Esophagus muscularis mucosa (tissue), 4 donors: ENCODE data around the gene PIGR.

Source experiments
- EP300 ChIP-seq: sonication (generic); formaldehyde crosslinking; IDR thresholded peaks from one replicate; pipeline ENCODE4 v1.6.1; 2017; ENCODE audit warnings: antibody characterized with exemption
- POLR2A ChIP-seq: fragments of 450-650 bp; IDR thresholded peaks from one replicate; pipeline ENCODE4 v1.6.1; 2017; ENCODE audit warnings: antibody characterized with exemption, moderate library complexity, mild to moderate bottlenecking, low read depth
- POLR2AphosphoS5 ChIP-seq, 2 donors: sonication (generic); formaldehyde crosslinking; IDR thresholded peaks; one replicate each; pipeline ENCODE4 v1.6.1; 2017; ENCODE audit warnings: antibody characterized with exemption in 2 of 2
- TF ChIP-seq, protein P1 (sequence below), 3 experiments: fragments of 200-600 bp in 2 of 3; fragments of 450-650 bp in 1 of 3; sonication (generic) in 2 of 3; IDR thresholded peaks; one replicate each; pipeline ENCODE4 v1.5.1; 2017 to 2019; ENCODE audit warnings: antibody characterized with exemption in 3 of 3, mild to moderate bottlenecking in 2 of 3, moderate library complexity in 1 of 3

DNA sequence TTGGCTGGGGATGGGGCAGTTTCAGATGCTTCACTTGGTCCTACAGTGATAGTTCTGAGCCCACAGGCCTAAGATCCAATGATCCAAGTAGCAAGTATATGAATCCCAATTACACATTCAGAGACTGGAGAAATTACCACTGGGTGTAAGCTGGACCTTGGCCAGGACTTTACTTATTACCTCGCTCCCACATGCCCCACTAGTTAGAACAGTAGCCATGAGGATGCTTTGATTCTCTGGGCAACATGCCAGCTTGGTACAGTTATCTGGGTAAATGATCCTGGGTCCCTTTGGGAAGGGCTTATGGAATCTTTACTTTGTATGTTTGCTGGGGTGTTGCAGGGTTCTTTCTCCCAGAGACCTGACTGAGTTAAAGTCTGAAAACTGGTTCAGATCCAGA is 29.0 kb upstream of the PIGR start:
- TF ChIP-seq, protein P1, sequence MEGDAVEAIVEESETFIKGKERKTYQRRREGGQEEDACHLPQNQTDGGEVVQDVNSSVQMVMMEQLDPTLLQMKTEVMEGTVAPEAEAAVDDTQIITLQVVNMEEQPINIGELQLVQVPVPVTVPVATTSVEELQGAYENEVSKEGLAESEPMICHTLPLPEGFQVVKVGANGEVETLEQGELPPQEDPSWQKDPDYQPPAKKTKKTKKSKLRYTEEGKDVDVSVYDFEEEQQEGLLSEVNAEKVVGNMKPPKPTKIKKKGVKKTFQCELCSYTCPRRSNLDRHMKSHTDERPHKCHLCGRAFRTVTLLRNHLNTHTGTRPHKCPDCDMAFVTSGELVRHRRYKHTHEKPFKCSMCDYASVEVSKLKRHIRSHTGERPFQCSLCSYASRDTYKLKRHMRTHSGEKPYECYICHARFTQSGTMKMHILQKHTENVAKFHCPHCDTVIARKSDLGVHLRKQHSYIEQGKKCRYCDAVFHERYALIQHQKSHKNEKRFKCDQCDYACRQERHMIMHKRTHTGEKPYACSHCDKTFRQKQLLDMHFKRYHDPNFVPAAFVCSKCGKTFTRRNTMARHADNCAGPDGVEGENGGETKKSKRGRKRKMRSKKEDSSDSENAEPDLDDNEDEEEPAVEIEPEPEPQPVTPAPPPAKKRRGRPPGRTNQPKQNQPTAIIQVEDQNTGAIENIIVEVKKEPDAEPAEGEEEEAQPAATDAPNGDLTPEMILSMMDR (IDR thresholded peaks at IDR 0.05): no peak
- TF ChIP-seq EP300: no peak
- TF ChIP-seq POLR2AphosphoS5 (IDR thresholded peaks at IDR 0.05): no peak
- TF ChIP-seq POLR2A: no peak
